Esophagus squamous epithelium (tissue), 5 donors: ENCODE data around the gene CLEC10A. TPM values are rescaled to one million over a fixed set of nuclear protein-coding genes. Genes with fewer than 3 reads are reported as not detected.

Source experiments
- DNase-seq: peaks from one replicate; lab custom pipeline; 2025; lab: John Stamatoyannopoulos, UW
- H3K27ac ChIP-seq, 4 donors: fragments of 200-600 bp; sonication (generic); one replicate each; pipeline ENCODE4 v1.5.1; 2016 to 2019; ENCODE audit warnings: mild to moderate bottlenecking in 1 of 4
- H3K27me3 ChIP-seq, 4 donors: fragments of 200-600 bp; sonication (generic); 1 replicate in 3 of 4; 2 replicates in 1 of 4; pipeline versions ENCODE4 v1.5.1 to v1.6.0; 2017 to 2021; ENCODE audit warnings: antibody characterized with exemption in 1 of 4
- H3K36me3 ChIP-seq, 3 donors: fragments of 200-600 bp; sonication (generic); one replicate each; pipeline ENCODE4 v1.5.1; 2016 to 2019
- H3K4me1 ChIP-seq, 3 donors: fragments of 200-600 bp; sonication (generic); one replicate each; pipeline ENCODE4 v1.5.1; 2017 to 2019
- H3K4me3 ChIP-seq, 4 donors: fragments of 200-600 bp; sonication (generic); 1 replicate in 3 of 4; 2 replicates in 1 of 4; pipeline ENCODE4 v1.5.1; 2016 to 2019; ENCODE audit warnings: mild to moderate bottlenecking in 2 of 4, moderate library complexity in 1 of 4
- H3K9me3 ChIP-seq, 3 donors: fragments of 200-600 bp; sonication (generic); one replicate each; pipeline ENCODE4 v1.5.1; 2016 to 2019
- CTCF ChIP-seq, 6 experiments: fragments of 450-650 bp in 4 of 6; fragments of 200-600 bp in 2 of 6; sonication (generic) in 2 of 6; IDR thresholded peaks; one replicate each; pipeline ENCODE4 v1.5.1; 2016 to 2019; ENCODE audit warnings: antibody characterized with exemption in 6 of 6, mild to moderate bottlenecking in 4 of 6, moderate library complexity in 4 of 6
- POLR2A ChIP-seq, 4 donors: fragments of 450-650 bp; IDR thresholded peaks; one replicate each; pipeline ENCODE4 v1.6.1; 2017; ENCODE audit warnings: antibody characterized with exemption in 4 of 4, mild to moderate bottlenecking in 4 of 4, moderate library complexity in 3 of 4
- WGBS, 2 donors: methylation state at CpG; one replicate each; pipeline ENCODE4 v1.1.5; 2018; 5-methylcytosine and 5-hydroxymethylcytosine counted together
- intact Hi-C: fragments of 100-400 bp; cut with DNase I; formaldehyde crosslinking; loops from one replicate; pipeline ENCODE4 v1.15.0; 2022
- total RNA-seq, 4 donors: library from RNA; depleted of rRNA; stranded (reverse); fragments of >200 nt; gene quantifications; one replicate each; pipeline ENCODE4 v1.1.0, GENCODE V29; 2016
- donor health status: DM: yes; HTN: yes; CAD: no.

The CLEC10A gene
- total RNA-seq, 4 donors from 2014 or later: 0.40 to 10.6 (median 4.0) TPM

GRCh38 chr17:7077911-7078546, 2.0 kb downstream of the CLEC10A start:
- no peak overlapping the region for H3K27ac ChIP-seq
- intact Hi-C loops: no loop called here
- no peak for DNase-seq
- no peaks in the 10 kb centered on the region for H3K36me3 ChIP-seq
- H3K4me3 ChIP-seq: no peak overlapping the region
- peaks cover 0 to 12% (median 0%) of the 10 kb centered on the region in 3 donors for H3K4me1 ChIP-seq
- TF ChIP-seq POLR2A (IDR thresholded peaks at IDR 0.05) (no peak), CTCF (IDR thresholded peaks at IDR 0.05) (no peak)
- WGBS, 2 donors: 77 to 90% methylated on average over 5 to 6 of the region's 7 CpGs
- H3K27me3 ChIP-seq: no peaks in the 10 kb centered on the region
- no peaks in the 10 kb centered on the region for H3K9me3 ChIP-seq

- Histone ChIP-seq H3K27ac (no peak overlapping the region), H3K9me3 (no peaks in the 10 kb centered on the region), H3K4me3 (no peak overlapping the region), H3K27me3 (no peaks in the 10 kb centered on the region), H3K4me1 (peaks cover 0 to 3% (median 0%) of the 10 kb centered on the region in 3 donors), H3K36me3 (no peaks in the 10 kb centered on the region)
- WGBS, 2 donors: 87% methylated on average over 6 to 8 of the region's 14 CpGs
- intact Hi-C loops: no loop called here
- TF ChIP-seq CTCF (IDR thresholded peaks at IDR 0.05): no peak
- TF ChIP-seq POLR2A (IDR thresholded peaks at IDR 0.05): no peak
- no peak for DNase-seq
Observed at GRCh38 chr17:7074931-7075330, 5.1 kb downstream of the CLEC10A start.

GRCh38 chr17:7072406-7072805, 7.6 kb downstream of the CLEC10A start:
- H3K36me3 ChIP-seq: no peaks in the 10 kb centered on the region
- H3K9me3 ChIP-seq: peaks cover 0 to 14% (median 9%) of the 10 kb centered on the region in 3 donors
- WGBS, 2 donors: 79 to 100% methylated on average over 1 to 2 of the region's 2 CpGs
- H3K4me1 ChIP-seq: no peaks in the 10 kb centered on the region
- no peak for DNase-seq
- no peak overlapping the region for H3K27ac ChIP-seq
- no peak for TF ChIP-seq CTCF (IDR thresholded peaks at IDR 0.05)
- TF ChIP-seq POLR2A (IDR thresholded peaks at IDR 0.05): no peak
- H3K27me3 ChIP-seq: no peaks in the 10 kb centered on the region
- H3K4me3 ChIP-seq: no peak overlapping the region
- intact Hi-C loops: no loop called here

- no peaks in the 10 kb centered on the region for H3K4me1 ChIP-seq
- TF ChIP-seq CTCF (IDR thresholded peaks at IDR 0.05) (no peak), POLR2A (IDR thresholded peaks at IDR 0.05) (no peak)
- H3K27ac ChIP-seq: no peak overlapping the region
- H3K27me3 ChIP-seq: no peaks in the 10 kb centered on the region
- DNase-seq: no peak
- 82 to 83% methylated on average over 1 to 3 of the region's 3 CpGs for WGBS, 2 donors
- no peak overlapping the region for H3K4me3 ChIP-seq
- H3K9me3 ChIP-seq: peaks cover 0 to 14% (median 9%) of the 10 kb centered on the region in 3 donors
- no peaks in the 10 kb centered on the region for H3K36me3 ChIP-seq
- intact Hi-C loops: no loop called here
Observed at GRCh38 chr17:7070712-7071111, 9.3 kb downstream of the CLEC10A start.

GRCh38 chr17:7068268-7068667, 11.8 kb downstream of the CLEC10A start:
- WGBS, 2 donors: 19 to 27% methylated on average over 1 of the region's 1 CpG
- peaks cover 0 to 7% (median 0%) of the 10 kb centered on the region in 3 donors for H3K4me1 ChIP-seq
- intact Hi-C loops: no loop called here
- no peak for DNase-seq
- TF ChIP-seq CTCF (IDR thresholded peaks at IDR 0.05): no peak
- TF ChIP-seq POLR2A (IDR thresholded peaks at IDR 0.05): no peak
- H3K9me3 ChIP-seq: peaks cover 0 to 14% (median 9%) of the 10 kb centered on the region in 3 donors
- no peak overlapping the region for H3K4me3 ChIP-seq
- H3K27ac ChIP-seq: no peak overlapping the region
- H3K36me3 ChIP-seq: no peaks in the 10 kb centered on the region
- no peaks in the 10 kb centered on the region for H3K27me3 ChIP-seq
